HCT116 (cell line): ENCODE measurements around the gene SCN2B.
"Not testable (repeated sequence)": the region's sequence is repeated elsewhere in the genome, so short reads cannot be mapped to it uniquely, and the experiment has no call there.

Source experiments
- CEBPB ChIP-seq: IDR thresholded peaks from 2 replicates; pipeline ENCODE4 v1.6.1; 2012; ENCODE audit warnings: low read depth
- CTCF ChIP-seq, 3 experiments: fragments of 200-600 bp in 1 of 3; sonication (generic) in 1 of 3; IDR thresholded peaks in 2 of 3; conservative IDR thresholded peaks in 1 of 3; 2 replicates each; pipeline ENCODE4 v1.5.1; 2012 to 2017; ENCODE audit warnings: low read depth in 2 of 3, low read length in 2 of 3, antibody characterized with exemption in 1 of 3, borderline replicate concordance in 1 of 3, control low read depth in 1 of 3, mild to moderate bottlenecking in 1 of 3, mixed read lengths in 1 of 3, mixed run types in 1 of 3, moderate library complexity in 1 of 3; ENCODE audit not compliant: insufficient read depth in 1 of 3
- MAX ChIP-seq: IDR thresholded peaks from 2 replicates; pipeline ENCODE4 v1.6.1; 2012
- POLR2A ChIP-seq: IDR thresholded peaks from 2 replicates; pipeline ENCODE4 v1.7.0; 2011; ENCODE audit warnings: borderline replicate concordance; ENCODE audit not compliant: insufficient read depth, insufficient read length; ENCODE audit errors: extremely low read depth
- SP1 ChIP-seq: IDR thresholded peaks from 2 replicates; pipeline ENCODE4 v1.6.1; 2012; ENCODE audit warnings: low read depth

GRCh38 chr11:118192817-118193216 is 16.4 kb upstream of the SCN2B start:
- TF ChIP-seq MAX; POLR2A; CTCF (IDR thresholded peaks at IDR 0.05 in 2 of 3, conservative IDR thresholded peaks at IDR 0.05 in 1 of 3; ENCODE audit: borderline replicate concordance in 1 of 3, insufficient read depth in 1 of 3, low read depth in 2 of 3, low read length in 2 of 3); SP1; CEBPB: not testable (repeated sequence)
